Myometrial cell (primary cell): ENCODE results near the gene KRTAP7-1. TPM values are rescaled to one million over a fixed set of nuclear protein-coding genes. Genes with fewer than 3 reads are reported as not detected.

Experiments
- total RNA-seq: library from RNA; depleted of rRNA; stranded (reverse); fragments of >200 nt; gene quantifications from 2 replicates; pipeline ENCODE4 v1.2.3, GENCODE V29; 2015

The KRTAP7-1 gene, protein sequence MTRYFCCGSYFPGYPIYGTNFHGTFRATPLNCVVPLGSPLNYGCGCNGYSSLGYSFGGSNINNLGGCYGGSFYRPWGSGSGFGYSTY
- not detected in 2 replicates for total RNA-seq

DNA sequence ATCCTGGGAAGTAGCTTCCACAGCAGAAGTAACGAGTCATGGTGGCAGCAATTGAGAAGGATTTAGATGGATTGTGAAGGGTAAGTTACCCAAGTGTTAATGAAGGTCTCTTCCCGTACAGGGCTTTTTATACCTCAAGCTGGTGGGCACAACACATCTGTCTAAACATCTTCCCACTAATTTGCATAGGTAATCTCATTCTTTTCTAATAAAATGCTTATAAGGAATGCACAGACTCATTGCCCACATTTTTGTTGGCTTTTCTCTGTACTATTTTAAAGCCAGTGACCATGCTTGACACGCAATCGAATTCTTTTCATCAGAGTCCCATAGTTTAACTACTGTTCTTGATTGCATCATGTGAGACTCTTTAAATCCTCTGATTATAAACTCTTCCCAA, at the start of gene KRTAP7-1:
TSS of gene KRTAP7-1 (minus strand) at position 101 of the 400 bp plus-strand sequence. CDS start at position 40, 61 bp downstream.

DNA sequence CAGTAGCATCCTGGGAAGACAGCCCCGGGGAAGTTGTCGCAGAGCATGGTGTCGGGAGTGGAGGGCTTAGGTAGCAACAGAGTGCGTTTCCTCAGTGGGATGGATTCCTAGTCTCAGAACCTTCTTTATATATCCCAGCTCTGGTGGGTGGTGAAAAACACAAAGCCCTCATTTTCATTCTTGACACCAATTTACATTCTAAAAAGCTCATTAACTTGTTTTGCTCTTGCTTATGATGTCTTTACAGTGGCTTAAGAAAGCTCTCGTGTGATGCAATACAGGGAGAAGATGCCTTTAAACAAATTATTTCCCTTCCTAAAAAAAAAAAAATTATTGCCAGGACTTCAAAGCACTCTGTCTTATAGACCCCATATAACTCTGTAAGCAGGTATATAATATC, 16.4 kb downstream of the KRTAP7-1 start, which contains the start of gene KRTAP8-1:
TSS of gene KRTAP8-1 (minus strand) at position 101 of the 400 bp plus-strand sequence. CDS start at position 47, 54 bp downstream.

Other genes with a start within 250 kb of the KRTAP7-1 start
- not detected in 2 replicates for gene KRTAP22-2, start 239.4 kb downstream of the KRTAP7-1 start, total RNA-seq
- not detected in 2 replicates for gene KRTAP6-3, start 237.3 kb downstream of the KRTAP7-1 start, total RNA-seq
- gene KRTAP6-2, start 230.9 kb downstream of the KRTAP7-1 start, total RNA-seq: not detected in 2 replicates
- not detected in 2 replicates for gene KRTAP22-1, start 228.7 kb downstream of the KRTAP7-1 start, total RNA-seq
- gene KRTAP6-1, start 215.8 kb downstream of the KRTAP7-1 start, total RNA-seq: not detected in 2 replicates
- not detected in 2 replicates for gene KRTAP20-1, start 213.3 kb downstream of the KRTAP7-1 start, total RNA-seq
- not detected in 2 replicates for gene KRTAP20-4, start 209.1 kb downstream of the KRTAP7-1 start, total RNA-seq
- gene KRTAP20-2, start 194.6 kb downstream of the KRTAP7-1 start, total RNA-seq: not detected in 2 replicates
- gene KRTAP20-3, start 186.9 kb downstream of the KRTAP7-1 start, total RNA-seq: not detected in 2 replicates
- not detected in 2 replicates for gene KRTAP21-3, start 111.0 kb downstream of the KRTAP7-1 start, total RNA-seq
- not detected in 2 replicates for gene KRTAP21-2, start 82.5 kb downstream of the KRTAP7-1 start, total RNA-seq
- gene KRTAP21-1, start 74.3 kb downstream of the KRTAP7-1 start, total RNA-seq: not detected in 2 replicates
- gene KRTAP8-1, start 16.5 kb downstream of the KRTAP7-1 start, total RNA-seq: not detected in 2 replicates
- not detected in 2 replicates for gene KRTAP11-1, start 51.8 kb upstream of the KRTAP7-1 start, total RNA-seq
- not detected in 2 replicates for gene KRTAP19-8, start 208.7 kb upstream of the KRTAP7-1 start, total RNA-seq